IMR-90 (cell line): ENCODE results near the gene SLC19A1. TPM values are rescaled to one million over a fixed set of nuclear protein-coding genes. Genes with fewer than 3 reads are reported as not detected.

Source experiments
- ATAC-seq: fragments of 200-7000 bp; cut with Tn5 transposase; 2 replicates; pipeline ENCODE4 v1.9.1; 2020; ENCODE audit warnings: low read depth, mild to moderate bottlenecking, moderate library complexity
- BruUV-seq: library from RNA; stranded (reverse); fragments of 400-500 nt; replicated peaks from 2 replicates; lab custom pipeline; 2021; lab: Mats Ljungman, UMichigan
- CTCF ChIA-PET: fragments of 300-600 bp; formaldehyde crosslinking; extraction: SDS; loops from one replicate; lab custom pipeline; 2021; ENCODE audit warnings: antibody characterized with exemption; lab: Yijun Ruan, JAX
- POLR2A ChIA-PET: fragments of 300-600 bp; sonication (Branson Sonifier 250); formaldehyde crosslinking; loops from one replicate; lab custom pipeline; 2022; ENCODE audit warnings: antibody characterized with exemption; ENCODE audit not compliant: unreplicated experiment; lab: Charles Lee
- DNase-seq: peaks from one replicate; pipeline ENCODE4 v3.0.0; 2013
- H2AFZ ChIP-seq: replicated peaks from 2 replicates; pipeline ENCODE3; 2013; ENCODE audit warnings: low read length, mild to moderate bottlenecking; ENCODE audit not compliant: poor library complexity
- H2AK5ac ChIP-seq: 2 replicates; pipeline ENCODE4 v1.6.1; 2013; ENCODE audit warnings: low read depth, low read length, inconsistent platforms
- H2AK9ac ChIP-seq: replicated peaks from 2 replicates; pipeline ENCODE3; 2013; ENCODE audit warnings: mild to moderate bottlenecking, low read depth, low read length, moderate library complexity; ENCODE audit not compliant: poor library complexity
- H2BK120ac ChIP-seq: 2 replicates; pipeline ENCODE4 v1.6.1; 2013; ENCODE audit warnings: low read depth, low read length, inconsistent platforms
- H2BK15ac ChIP-seq: 3 replicates; pipeline ENCODE4 v1.6.1; 2013; ENCODE audit warnings: low read depth, low read length, inconsistent platforms
- H2BK20ac ChIP-seq: 2 replicates; pipeline ENCODE4 v1.6.1; 2013; ENCODE audit warnings: low read depth, mild to moderate bottlenecking, inconsistent platforms, low read length, moderate library complexity
- H2BK5ac ChIP-seq: 2 replicates; pipeline ENCODE4 v1.6.1; 2013; ENCODE audit warnings: mild to moderate bottlenecking, low read depth, low read length, inconsistent platforms; ENCODE audit not compliant: poor library complexity, severe bottlenecking
- H3K14ac ChIP-seq: replicated peaks from 2 replicates; pipeline ENCODE4 v1.6.1; 2013; ENCODE audit warnings: low read depth, low read length, inconsistent platforms
- H3K18ac ChIP-seq: 2 replicates; pipeline ENCODE4 v1.6.1; 2013; ENCODE audit warnings: low read depth, low read length, control low read depth
- H3K23ac ChIP-seq: 2 replicates; pipeline ENCODE4 v1.6.1; 2013; ENCODE audit warnings: low read depth, low read length, inconsistent platforms
- H3K27ac ChIP-seq: 2 replicates; pipeline ENCODE4 v1.5.1; 2013; ENCODE audit warnings: mild to moderate bottlenecking, control low read depth, low read length; ENCODE audit not compliant: insufficient read depth
- H3K27me3 ChIP-seq: 2 replicates; pipeline ENCODE4 v1.6.1; 2013; ENCODE audit warnings: low read length; ENCODE audit not compliant: control insufficient read depth, insufficient read depth
- H3K36me3 ChIP-seq: 2 replicates; pipeline ENCODE4 v1.6.1; 2013; ENCODE audit warnings: low read length, mixed read lengths; ENCODE audit not compliant: control insufficient read depth, insufficient read depth
- H3K4ac ChIP-seq: 2 replicates; pipeline ENCODE4 v1.6.1; 2013; ENCODE audit warnings: low read depth, low read length, inconsistent platforms
- H3K4me1 ChIP-seq: 2 replicates; pipeline ENCODE4 v1.6.1; 2013; ENCODE audit warnings: low read length, mixed read lengths; ENCODE audit not compliant: control insufficient read depth, insufficient read depth
- H3K4me2 ChIP-seq: 2 replicates; pipeline ENCODE4 v1.6.1; 2013; ENCODE audit warnings: low read depth, mild to moderate bottlenecking, control low read depth, low read length, moderate library complexity
- H3K4me3 ChIP-seq: 2 replicates; pipeline ENCODE4 v1.5.1; 2013; ENCODE audit warnings: low read depth, mild to moderate bottlenecking, control low read depth, low read length, moderate library complexity; ENCODE audit not compliant: insufficient read depth
- H3K56ac ChIP-seq: 2 replicates; pipeline ENCODE4 v1.6.1; 2013; ENCODE audit warnings: low read length, inconsistent platforms; ENCODE audit not compliant: insufficient read depth; ENCODE audit errors: extremely low read depth
- H3K79me1 ChIP-seq, 2 experiments: 2 replicates each; pipeline ENCODE4 v1.6.1; 2013; ENCODE audit warnings: low read length in 2 of 2, inconsistent platforms in 1 of 2, low read depth in 1 of 2
- H3K9ac ChIP-seq: 2 replicates; pipeline ENCODE4 v1.6.1; 2013; ENCODE audit warnings: low read depth, low read length, control low read depth
- H3K9me1 ChIP-seq: 2 replicates; pipeline ENCODE4 v1.6.1; 2013; ENCODE audit warnings: low read length, inconsistent platforms; ENCODE audit not compliant: insufficient read depth
- H3K9me3 ChIP-seq: 2 replicates; pipeline ENCODE4 v1.6.1; 2013; ENCODE audit warnings: low read length; ENCODE audit not compliant: control insufficient read depth, insufficient read depth
- H4K20me1 ChIP-seq: 2 replicates; pipeline ENCODE4 v1.6.1; 2013; ENCODE audit warnings: low read length, inconsistent platforms; ENCODE audit not compliant: insufficient read depth
- H4K5ac ChIP-seq: 2 replicates; pipeline ENCODE4 v1.6.1; 2013; ENCODE audit warnings: mild to moderate bottlenecking, low read depth, low read length, control low read depth
- H4K8ac ChIP-seq, 2 experiments: 2 replicates each; pipeline ENCODE4 v1.6.1; 2013; ENCODE audit warnings: low read depth in 2 of 2, low read length in 2 of 2, control low read depth in 1 of 2, inconsistent platforms in 1 of 2
- H4K91ac ChIP-seq: 2 replicates; pipeline ENCODE4 v1.6.1; 2013; ENCODE audit warnings: low read depth, low read length, inconsistent platforms; ENCODE audit not compliant: insufficient read depth
- BHLHE40 ChIP-seq: fragments of 150-350 bp; IDR thresholded peaks from 2 replicates; pipeline ENCODE4 v1.6.1; 2016; ENCODE audit warnings: mild to moderate bottlenecking, low read depth, low read length
- CEBPB ChIP-seq: IDR thresholded peaks from 2 replicates; pipeline ENCODE4 v1.6.1; 2012; ENCODE audit warnings: low read depth, low read length, improper control_type of control experiment
- CHD1 ChIP-seq: IDR thresholded peaks from 2 replicates; pipeline ENCODE4 v1.6.1; 2012; ENCODE audit warnings: low read depth, low read length, improper control_type of control experiment
- FOS ChIP-seq: fragments of 150-350 bp; IDR thresholded peaks from 2 replicates; pipeline ENCODE4 v1.6.1; 2016; ENCODE audit warnings: low read depth, low read length
- MAZ ChIP-seq: IDR thresholded peaks from 2 replicates; pipeline ENCODE4 v1.6.1; 2012; ENCODE audit warnings: low read depth, mild to moderate bottlenecking, low read length, improper control_type of control experiment, moderate library complexity, borderline replicate concordance
- MXI1 ChIP-seq: IDR thresholded peaks from 2 replicates; pipeline ENCODE4 v1.6.1; 2012; ENCODE audit warnings: low read depth, mild to moderate bottlenecking, low read length, moderate library complexity, borderline replicate concordance
- NFE2L2 ChIP-seq: fragments of 150-350 bp; IDR thresholded peaks from 2 replicates; pipeline ENCODE4 v1.6.1; 2016; ENCODE audit warnings: low read depth, mild to moderate bottlenecking, low read length
- WGBS, 2 experiments: methylation state at CpG; one replicate each; pipeline versions ENCODE4 v1.1.5 to v1.1.7; 2013; ENCODE audit warnings: missing lambda C conversion rate in 2 of 2; ENCODE audit not compliant: insufficient read length in 1 of 2; ENCODE audit errors: extremely low coverage in 2 of 2; 5-methylcytosine and 5-hydroxymethylcytosine counted together
- dilution Hi-C: fragments of 300-500 bp; cut with HindIII; formaldehyde crosslinking; loops from one replicate; pipeline ENCODE4 v1.14.3; 2018; ENCODE audit warnings: low sequenced_read_pairs; ENCODE audit not compliant: unreplicated experiment
- in situ Hi-C: fragments of 300-500 bp; cut with MboI; formaldehyde crosslinking; loops from 3 replicates; pipeline ENCODE4 v1.14.3; 2019; ENCODE audit warnings: low sequenced_read_pairs, inconsistent platforms, mixed read lengths
- intact Hi-C: fragments of 100-400 bp; cut with micrococcal nuclease; formaldehyde crosslinking; loops from 2 replicates; pipeline ENCODE4 v1.10.0; 2022
- polyA plus RNA-seq, 3 experiments: library from polyadenylated mRNA; depleted of rRNA; stranded (reverse); fragments of >200 nt; gene quantifications; 2 replicates each; pipeline ENCODE4 v1.2.3, GENCODE V29; 2012; ENCODE audit warnings: low replicate concordance in 1 of 3
- total RNA-seq: library from RNA; depleted of rRNA; stranded (reverse); fragments of >200 nt; gene quantifications from 2 replicates; pipeline ENCODE4 v1.2.3, GENCODE V29; 2012

Gene SLC19A1
- total and polyA plus RNA-seq, 2 of the 4 experiments (the other 2 are of a cell fraction) = 2.2 to 16.2 TPM

DNA sequence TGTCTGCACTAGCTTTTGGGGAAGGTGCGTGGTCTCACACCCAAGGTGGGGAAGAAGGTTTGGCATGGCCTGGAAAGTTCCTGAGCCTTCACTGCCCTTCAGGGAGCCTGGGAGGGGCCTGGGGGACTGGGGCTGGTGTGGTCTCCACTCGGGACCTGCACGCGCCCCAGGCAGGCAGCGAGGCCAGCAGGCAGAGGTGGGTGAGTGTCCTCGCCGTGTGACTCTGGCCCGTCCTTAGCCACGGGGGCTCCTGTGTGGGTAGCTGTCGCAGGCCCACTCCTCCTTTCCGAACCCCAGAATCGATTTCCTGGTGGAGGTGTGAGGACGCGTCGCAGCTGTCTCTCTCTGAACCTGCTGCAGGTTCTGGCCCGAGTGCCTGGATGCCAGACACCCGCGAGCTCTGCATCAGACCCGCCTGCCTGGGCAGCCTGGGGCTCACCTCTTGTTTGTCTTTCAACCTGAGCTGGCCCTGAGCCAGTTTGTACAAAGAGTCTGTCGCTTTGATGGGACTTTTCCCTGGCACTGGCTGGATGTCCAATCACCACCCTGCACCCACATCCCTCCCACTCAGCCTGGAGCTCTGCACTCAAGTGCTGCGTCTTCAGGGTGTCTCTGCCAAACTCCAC lies 36.0 kb upstream of the SLC19A1 start:
- Histone ChIP-seq H2BK20ac (no peak overlapping the region), H3K9me1 (no peaks in the 10 kb centered on the region), H2AFZ (no peak overlapping the region), H4K20me1 (no peaks in the 10 kb centered on the region), H3K23ac (no peak overlapping the region), H3K27ac (no peak overlapping the region), H3K18ac (no peak overlapping the region), H2BK15ac (no peak overlapping the region), H4K8ac (no peak overlapping the region), H3K9me3 (peaks cover 4% of the 10 kb centered on the region), H3K4ac (no peak overlapping the region), H4K91ac (no peak overlapping the region), H3K56ac (no peak overlapping the region), H3K14ac (no peak overlapping the region), H2AK5ac (no peak overlapping the region), H3K9ac (no peak overlapping the region), H3K79me1 (no peaks in the 10 kb centered on the region), H3K4me1 (no peaks in the 10 kb centered on the region; the same call in 1 of the 2 replicates), H3K4me2 (no peak overlapping the region), H3K27me3 (peaks cover 57% of the 10 kb centered on the region), H2BK5ac (no peak overlapping the region), H2AK9ac (no peak overlapping the region), H4K5ac (no peak overlapping the region), H3K36me3 (no peaks in the 10 kb centered on the region), H2BK120ac (no peak overlapping the region), H3K4me3 (no peak overlapping the region)
- no TSS peak for BruUV-seq
- in situ Hi-C loops = no loop called here
- CTCF ChIA-PET = no interaction called here
- intact Hi-C loops = no loop called here
- ATAC-seq (no peak), DNase-seq (no peak)
- TF ChIP-seq MXI1 = no peak
- TF ChIP-seq BHLHE40 = no peak
- TF ChIP-seq FOS = no peak
- TF ChIP-seq CHD1 = no peak
- TF ChIP-seq CEBPB = no peak
- no peak for TF ChIP-seq NFE2L2
- no peak for TF ChIP-seq MAZ
- 53% methylated on average over 7 of the region's 21 CpGs; no CpG with 5 or more reads in 1 of the 2 experiments for WGBS, 2 experiments
- POLR2A ChIA-PET = no interaction called here
- dilution Hi-C loops = no loop called here
